Fibroblast of the aortic adventitia (primary cell): ENCODE results near the gene HSPB8. TPM values are rescaled to one million over a fixed set of nuclear protein-coding genes. Genes with fewer than 3 reads are reported as not detected.

Experiments
- DNase-seq: peaks from one replicate; pipeline ENCODE4 v3.0.0-alpha.2; 2010; ENCODE audit warnings: low read depth
- H3K4me3 ChIP-seq: 2 replicates; pipeline ENCODE4 v1.5.1; 2011; ENCODE audit warnings: low read depth, mild to moderate bottlenecking, control low read depth, low read length, moderate library complexity
- total RNA-seq: library from RNA; depleted of rRNA; stranded (reverse); fragments of >200 nt; gene quantifications from 2 replicates; pipeline ENCODE4 v1.2.3, GENCODE V29; 2012; ENCODE audit warnings: low replicate concordance
- TF ChIP-seq, protein P1 (sequence below): IDR thresholded peaks from 2 replicates; pipeline ENCODE4 v1.5.1; 2011; ENCODE audit warnings: mild to moderate bottlenecking, low read length, control low read depth, inconsistent platforms; ENCODE audit not compliant: insufficient read depth

Gene HSPB8
- total RNA-seq, 1 donor: 7.7 TPM

DNA sequence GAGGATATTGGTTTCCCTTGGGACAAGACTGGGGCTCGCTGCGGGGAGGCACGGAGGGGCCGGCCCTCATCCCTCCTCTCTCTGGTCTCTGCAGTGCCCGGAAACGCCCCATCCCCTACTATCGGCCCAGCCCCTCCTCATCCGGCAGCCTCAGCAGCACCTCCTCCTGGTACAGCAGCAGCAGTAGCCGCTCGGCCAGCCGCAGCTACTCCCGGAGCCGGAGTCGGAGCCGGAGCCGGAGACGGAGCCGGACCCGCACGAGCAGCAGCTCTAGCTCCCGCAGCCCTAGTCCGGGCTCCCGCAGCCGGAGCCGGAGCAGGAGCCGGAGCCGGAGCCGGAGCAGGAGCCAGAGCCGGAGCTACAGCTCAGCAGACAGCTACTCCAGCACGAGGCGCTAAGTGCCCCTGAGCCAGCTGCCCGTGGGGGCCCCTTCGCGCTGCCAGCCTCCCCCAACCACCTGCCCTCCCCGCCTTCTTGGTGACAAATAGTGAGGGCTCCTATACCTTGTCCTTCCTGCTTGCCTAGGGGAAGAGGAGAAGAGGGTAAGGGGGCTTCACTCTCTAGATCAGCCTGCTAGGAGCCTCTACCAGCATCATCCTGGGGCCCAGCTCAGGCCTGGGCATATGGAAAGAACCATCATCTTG, 22.2 kb upstream of the HSPB8 start:
- H3K4me3 ChIP-seq: no peak overlapping the region
- DNase-seq: no peak
- TF ChIP-seq, protein P1, sequence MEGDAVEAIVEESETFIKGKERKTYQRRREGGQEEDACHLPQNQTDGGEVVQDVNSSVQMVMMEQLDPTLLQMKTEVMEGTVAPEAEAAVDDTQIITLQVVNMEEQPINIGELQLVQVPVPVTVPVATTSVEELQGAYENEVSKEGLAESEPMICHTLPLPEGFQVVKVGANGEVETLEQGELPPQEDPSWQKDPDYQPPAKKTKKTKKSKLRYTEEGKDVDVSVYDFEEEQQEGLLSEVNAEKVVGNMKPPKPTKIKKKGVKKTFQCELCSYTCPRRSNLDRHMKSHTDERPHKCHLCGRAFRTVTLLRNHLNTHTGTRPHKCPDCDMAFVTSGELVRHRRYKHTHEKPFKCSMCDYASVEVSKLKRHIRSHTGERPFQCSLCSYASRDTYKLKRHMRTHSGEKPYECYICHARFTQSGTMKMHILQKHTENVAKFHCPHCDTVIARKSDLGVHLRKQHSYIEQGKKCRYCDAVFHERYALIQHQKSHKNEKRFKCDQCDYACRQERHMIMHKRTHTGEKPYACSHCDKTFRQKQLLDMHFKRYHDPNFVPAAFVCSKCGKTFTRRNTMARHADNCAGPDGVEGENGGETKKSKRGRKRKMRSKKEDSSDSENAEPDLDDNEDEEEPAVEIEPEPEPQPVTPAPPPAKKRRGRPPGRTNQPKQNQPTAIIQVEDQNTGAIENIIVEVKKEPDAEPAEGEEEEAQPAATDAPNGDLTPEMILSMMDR: peak; percentile 20

DNA sequence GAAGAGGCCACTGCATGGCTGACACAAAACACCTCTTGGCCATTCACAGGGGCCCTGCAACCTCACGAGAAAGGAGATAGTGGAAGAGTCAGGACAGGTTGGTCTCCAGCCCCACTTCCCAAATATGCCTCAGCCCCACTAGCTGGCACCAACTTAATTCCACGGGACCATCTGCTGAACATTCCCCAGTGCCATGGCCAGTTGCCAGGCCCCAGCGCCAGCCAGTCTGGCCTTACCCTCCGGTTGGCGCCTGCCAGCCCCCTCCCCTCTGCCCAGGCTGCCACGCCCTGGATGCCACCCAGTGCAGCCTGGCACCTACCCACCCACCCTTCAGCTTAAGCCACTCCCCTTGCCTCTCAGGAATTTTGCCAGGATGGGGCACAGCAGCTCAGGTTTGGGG, 21.2 kb upstream of the HSPB8 start:
- no peak overlapping the region for H3K4me3 ChIP-seq
- TF ChIP-seq, protein P1: no peak
- no peak for DNase-seq

DNA sequence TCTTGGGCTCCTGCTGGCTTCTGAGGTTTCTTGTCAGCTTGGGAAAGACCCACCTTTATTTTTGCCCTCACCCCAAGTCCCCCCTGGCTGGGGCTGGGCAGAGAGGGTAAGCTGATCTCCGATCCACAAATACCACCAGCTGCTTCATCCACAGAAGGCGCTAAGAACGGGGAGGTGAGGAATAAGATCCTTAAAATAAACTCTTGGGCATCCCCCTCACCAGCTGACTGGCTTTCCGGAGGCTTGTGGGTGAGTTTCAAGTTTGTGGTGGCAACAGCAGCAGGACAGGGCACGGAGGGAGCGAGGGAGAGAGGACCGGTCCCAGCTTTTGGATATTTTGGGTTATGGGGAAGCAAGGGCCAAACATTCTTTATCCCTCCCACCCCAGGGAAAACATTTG, 20.8 kb upstream of the HSPB8 start:
- DNase-seq: no peak
- H3K4me3 ChIP-seq: no peak overlapping the region
- TF ChIP-seq, protein P1: no peak

DNA sequence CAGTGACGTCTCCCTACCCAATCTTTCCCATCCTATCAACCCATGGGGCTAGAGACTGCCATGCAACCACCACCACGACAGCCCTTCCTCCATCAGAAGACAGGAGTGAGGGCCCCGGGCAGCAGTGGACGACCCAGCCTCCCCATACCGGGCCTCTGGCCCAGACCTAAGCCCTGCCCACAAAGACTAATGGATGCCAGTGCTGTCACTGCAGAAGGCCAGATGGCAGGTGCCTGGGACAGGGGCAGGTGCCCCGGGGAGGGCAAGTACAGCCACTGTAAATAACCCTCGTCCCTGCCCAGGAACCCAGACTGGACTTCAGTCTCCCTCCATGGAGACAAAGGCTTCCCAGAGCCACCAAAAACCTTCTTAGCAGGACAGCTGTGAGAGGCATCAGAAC, 20.3 kb upstream of the HSPB8 start:
- TF ChIP-seq, protein P1: no peak
- DNase-seq: no peak

DNA sequence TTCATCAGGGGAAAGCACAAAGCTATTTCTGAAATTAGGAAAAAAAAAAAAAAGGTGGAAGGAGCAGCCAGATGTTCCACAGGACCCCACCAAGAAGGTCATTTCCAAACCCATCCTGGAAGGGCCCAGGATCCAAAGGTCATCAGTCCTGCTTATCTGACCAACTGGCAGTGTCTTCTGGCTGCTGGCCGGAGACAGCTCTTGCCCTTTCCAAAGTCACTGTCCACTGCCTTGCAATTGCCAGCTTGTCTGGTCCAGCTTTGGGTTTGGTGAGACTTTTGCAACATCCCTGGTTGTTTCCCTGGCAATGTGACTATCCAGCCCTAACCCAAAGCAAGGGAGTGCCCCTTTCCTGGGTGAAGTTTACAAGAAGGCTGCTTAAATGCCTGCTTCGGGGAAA, 18.9 kb upstream of the HSPB8 start:
- TF ChIP-seq, protein P1: no peak
- no peak for DNase-seq
- no peak overlapping the region for H3K4me3 ChIP-seq

More for the DNA sequence above, 20.3 kb upstream of the HSPB8 start:
- H3K4me3 ChIP-seq: no peak overlapping the region

DNA sequence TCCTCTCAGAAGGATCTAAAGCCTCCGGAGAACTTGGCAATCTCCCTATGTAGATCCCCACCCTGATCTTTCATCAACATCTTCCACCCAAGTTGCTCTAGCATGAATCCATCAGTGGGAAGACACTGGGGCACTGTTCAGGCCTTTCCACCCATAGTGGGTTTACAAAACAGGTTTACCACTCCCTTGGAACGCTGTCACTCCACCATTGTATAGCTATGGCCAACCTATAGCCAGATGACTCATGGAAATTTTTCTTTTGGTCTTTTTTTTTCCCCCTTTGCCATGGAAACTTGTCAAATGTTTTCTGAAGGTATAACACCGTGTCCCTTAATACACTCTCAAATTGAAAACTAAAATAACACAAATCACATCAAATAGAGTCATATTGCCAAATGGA, 10.8 kb upstream of the HSPB8 start:
- DNase-seq: no peak
- TF ChIP-seq, protein P1: no peak
- H3K4me3 ChIP-seq: no peak overlapping the region

DNA sequence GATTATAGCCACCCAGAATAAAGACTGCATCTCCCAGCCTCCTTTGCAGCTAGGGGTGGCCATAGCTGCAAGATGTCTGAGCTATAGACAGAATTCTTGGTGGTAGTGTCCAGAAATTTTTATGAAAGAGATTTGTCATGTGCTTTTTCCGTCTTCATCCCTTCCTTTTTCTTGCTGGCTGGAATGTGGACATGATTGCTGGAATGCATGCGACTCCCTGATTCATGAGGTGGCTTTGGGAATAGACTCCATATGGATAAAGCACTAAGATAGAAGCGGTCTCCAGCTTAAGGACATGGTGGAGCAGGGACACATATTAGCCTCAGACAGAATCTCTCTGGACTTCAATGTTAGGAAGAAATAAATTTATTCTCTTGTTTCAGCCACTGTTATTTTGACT, 10.0 kb upstream of the HSPB8 start:
- no peak overlapping the region for H3K4me3 ChIP-seq
- DNase-seq: no peak
- TF ChIP-seq, protein P1: no peak
